GM19239 (cell line): ENCODE data around the gene C2CD2.

Experiments used
- DNase-seq: peaks from one replicate; pipeline ENCODE4 v3.0.0; 2011; ENCODE audit warnings: low spot score; ENCODE audit not compliant: insufficient read length
- FAIRE-seq: peaks from 2 replicates; lab custom pipeline; 2011; peaks lifted over from hg19 to GRCh38; lab: Jason Lieb, UNC

C2CD2 gene

DNA sequence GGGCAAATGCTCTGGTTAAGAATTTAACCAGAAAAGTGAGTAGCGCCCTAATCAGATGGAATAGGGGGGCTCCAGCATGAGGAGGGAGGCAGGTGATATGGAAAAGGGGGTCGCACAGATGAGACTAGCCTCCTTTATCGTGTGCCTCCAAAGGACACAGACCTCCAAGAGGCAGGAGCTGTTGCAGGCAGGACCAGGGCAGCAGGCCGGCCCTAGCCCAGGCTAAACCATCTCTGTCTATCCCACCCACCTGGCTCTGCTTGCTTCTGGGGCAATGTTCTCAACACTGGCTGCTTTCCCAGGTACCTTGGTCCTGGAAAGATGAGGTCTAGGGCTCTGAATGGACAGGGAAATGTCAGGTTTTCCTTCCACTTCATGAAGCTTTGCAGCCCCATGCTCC, 36.3 kb downstream of the C2CD2 start:
- no peak for DNase-seq
- FAIRE-seq, result no peak

- FAIRE-seq (no peak), DNase-seq (no peak)
These were observed 36.9 kb downstream of the C2CD2 start for GRCh38 chr21:41916888-41917433.

DNA sequence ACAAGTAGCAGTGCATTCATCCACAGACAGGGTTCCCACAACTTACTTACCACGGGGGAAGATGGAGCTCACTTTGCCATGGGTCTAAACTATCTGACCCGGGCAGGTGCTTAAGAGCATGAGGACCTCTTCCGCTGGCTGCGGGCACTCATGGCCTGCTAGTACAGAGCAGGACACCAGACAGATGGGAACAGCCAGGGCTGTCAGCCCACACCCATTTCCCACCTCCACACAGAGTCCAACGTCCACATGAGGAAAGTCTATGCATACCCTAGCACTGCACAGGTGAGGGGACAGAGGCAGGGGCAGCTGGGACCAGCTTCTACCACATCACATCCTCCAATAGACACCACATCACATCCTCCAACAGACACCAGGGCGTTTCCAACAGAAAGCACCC, 38.9 kb downstream of the C2CD2 start:
- no peak for FAIRE-seq
- DNase-seq, result no peak

DNA sequence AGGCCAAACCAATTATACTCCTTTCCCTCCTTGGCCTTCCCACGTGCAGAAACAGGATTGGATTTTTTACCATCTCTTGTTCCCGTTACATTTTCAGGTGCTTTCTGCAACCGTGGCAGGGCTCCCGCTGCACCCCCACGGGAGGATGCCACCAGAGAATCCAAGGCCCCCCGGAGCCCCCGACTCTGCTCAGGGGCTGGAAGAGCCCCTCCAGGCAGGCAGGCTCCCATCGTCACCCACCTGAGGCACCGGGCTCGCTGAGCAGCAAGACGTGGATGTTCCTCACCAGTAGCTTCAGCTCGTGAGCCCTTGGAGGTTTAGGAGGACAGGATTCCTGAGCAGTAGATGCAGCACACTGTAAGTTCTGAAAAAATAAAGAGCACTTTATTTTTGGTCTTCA, 39.5 kb downstream of the C2CD2 start:
- FAIRE-seq (no peak), DNase-seq (no peak)

DNA sequence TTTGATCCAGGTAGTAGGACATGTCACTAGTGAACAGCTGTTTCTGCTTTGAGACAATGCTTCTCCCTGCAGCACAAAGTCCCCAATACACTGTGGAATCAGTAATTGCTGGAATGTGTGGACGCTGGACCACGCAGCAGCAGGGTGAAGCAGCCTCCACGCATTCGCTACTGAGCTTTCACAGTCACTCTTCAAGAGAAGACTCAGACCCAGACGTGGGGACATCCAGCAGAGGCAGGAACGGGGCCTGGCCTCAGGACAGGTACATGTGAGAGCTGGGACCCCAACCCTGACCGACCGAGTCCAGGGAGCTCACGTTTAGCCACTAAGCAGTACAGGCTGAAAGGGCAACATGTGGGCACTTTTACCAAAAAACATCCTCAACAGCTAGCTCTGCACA, 40.6 kb downstream of the C2CD2 start:
- FAIRE-seq, result no peak
- no peak for DNase-seq

DNA sequence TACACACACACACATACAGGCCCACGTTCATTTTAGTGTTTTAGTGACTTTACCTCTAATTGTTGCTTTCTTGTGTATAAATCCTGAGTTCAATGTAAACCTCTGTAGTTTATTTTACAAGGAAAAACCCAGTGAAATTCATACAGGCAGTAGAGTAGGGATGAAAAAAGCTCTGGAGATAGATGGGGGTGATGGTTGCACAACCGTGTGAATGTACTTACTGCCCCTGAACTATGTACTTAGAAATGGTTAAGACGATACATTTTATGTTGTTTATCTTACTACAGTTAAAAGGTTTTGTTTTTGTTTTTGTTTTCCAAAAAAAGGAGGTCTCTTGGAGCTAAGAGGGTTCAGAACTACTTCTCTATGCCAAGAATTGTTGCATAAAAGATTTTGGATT, 45.0 kb downstream of the C2CD2 start:
- no peak for DNase-seq
- FAIRE-seq, result no peak

GRCh38 chr21:41907496-41908258, 46.1 kb downstream of the C2CD2 start:
- no peak for FAIRE-seq
- DNase-seq, result no peak

DNA sequence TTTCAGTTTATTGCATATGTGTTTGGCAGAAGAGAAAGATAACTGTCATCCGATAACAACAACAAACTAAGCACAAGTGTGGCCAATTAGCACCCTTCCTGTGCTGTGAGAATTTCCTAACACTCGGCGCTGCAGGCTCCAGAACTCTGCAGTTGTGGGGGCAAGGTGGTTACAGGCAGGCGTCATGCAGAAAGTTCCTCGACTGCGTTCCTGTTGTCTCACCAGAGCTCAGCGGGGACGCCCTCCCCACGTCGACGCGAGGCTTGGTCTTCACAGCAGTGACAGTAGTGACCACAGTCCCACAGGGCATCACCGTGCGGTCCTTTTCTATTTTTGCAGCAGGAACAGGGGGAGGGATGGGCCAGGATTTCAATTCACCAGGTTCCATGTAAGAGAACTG, 47.0 kb downstream of the C2CD2 start:
- FAIRE-seq (no peak), DNase-seq (no peak)

- no peak for FAIRE-seq
These were observed 50.1 kb downstream of the C2CD2 start for GRCh38 chr21:41903559-41904351.

DNA sequence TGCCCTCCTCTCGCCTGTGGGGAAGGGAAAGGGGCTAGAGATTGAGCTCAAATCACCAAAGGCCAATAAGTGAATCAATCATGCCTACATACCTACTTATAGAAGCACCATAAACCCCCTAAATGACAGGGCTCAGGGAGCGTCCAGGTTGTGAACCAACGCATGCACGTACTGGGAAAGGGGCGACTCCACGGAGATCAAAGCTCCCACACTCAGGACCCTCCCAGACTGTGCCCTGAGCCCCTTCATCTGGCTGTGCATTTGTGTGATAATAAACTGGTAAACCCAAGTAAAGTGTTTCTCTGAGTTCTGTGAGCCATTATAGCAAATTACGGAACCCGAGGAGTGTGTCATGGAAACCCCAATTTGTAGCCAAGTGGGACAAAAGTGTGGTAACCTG, 50.9 kb downstream of the C2CD2 start:
- FAIRE-seq, result no peak
- no peak for DNase-seq

More at GRCh38 chr21:41903559-41904351, 50.1 kb downstream of the C2CD2 start:
- no peak for DNase-seq

GRCh38 chr21:41901782-41902181, 52.0 kb downstream of the C2CD2 start:
- peak; percentile 28 for FAIRE-seq
- no peak for DNase-seq

GRCh38 chr21:41901099-41901498, 52.7 kb downstream of the C2CD2 start:
- peak; percentile 48 for FAIRE-seq
- DNase-seq, result no peak

DNA sequence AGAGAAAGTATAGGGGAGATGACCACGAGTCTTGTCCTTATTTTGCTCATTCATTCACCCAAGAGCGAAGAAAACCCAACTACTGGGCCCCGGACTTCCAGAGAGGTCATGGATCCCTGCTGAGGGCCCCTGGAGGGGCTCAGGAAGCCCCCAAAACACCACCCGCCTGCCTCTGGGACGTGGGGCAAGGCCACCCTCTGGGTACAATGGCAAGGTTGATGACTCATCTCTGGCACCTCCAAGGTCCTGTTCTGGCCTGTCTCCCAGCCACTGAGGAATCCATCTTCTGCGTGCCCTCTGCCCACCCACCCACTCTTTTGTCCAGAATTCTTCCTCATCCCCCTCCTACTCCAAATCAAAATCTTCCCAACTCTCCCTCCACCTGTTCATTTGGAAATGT, 53.4 kb downstream of the C2CD2 start:
- DNase-seq (no peak), FAIRE-seq (no peak)

DNA sequence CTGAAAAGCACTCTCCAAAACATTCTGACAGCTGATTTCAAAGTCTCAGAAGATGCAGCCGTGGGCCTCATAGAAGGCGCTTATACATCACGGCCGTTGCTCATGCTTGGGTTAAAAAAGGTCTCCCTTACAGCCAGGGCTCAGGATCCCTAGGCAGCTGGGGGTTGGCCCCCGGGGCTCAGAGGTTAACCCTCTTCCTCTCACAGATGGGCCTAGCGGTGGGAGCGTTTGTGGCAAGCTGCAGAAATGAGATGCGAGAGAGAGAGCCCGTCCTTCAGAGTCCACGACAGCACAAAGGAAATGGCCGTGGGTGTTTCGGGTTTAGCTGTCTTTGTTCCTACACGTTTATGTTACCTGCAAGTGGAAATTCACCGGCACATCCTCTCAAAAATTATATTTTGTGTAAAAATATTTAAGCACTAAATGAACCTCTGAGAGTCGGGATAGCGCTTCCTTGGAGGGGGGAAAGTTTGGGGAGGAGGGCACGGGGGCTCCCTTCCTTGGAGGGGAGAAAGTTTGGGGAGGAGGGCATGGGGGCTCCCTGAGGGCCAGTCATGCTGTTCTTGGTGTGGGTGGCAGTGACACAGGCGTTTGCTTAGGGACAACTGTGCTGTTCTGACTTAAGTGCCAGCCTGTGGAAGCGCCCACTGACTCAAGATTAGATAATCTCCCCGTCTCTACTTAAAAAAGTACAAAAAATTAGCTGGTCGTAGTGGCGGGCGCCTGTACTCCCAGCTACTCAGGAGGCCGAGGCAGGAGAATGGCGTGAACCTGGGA, 54.2 kb downstream of the C2CD2 start:
- FAIRE-seq, result no peak

GRCh38 chr21:41898998-41899397, 54.8 kb downstream of the C2CD2 start:
- no peak for FAIRE-seq
- no peak for DNase-seq

More for the DNA sequence above, 54.2 kb downstream of the C2CD2 start:
- DNase-seq, result no peak

DNA sequence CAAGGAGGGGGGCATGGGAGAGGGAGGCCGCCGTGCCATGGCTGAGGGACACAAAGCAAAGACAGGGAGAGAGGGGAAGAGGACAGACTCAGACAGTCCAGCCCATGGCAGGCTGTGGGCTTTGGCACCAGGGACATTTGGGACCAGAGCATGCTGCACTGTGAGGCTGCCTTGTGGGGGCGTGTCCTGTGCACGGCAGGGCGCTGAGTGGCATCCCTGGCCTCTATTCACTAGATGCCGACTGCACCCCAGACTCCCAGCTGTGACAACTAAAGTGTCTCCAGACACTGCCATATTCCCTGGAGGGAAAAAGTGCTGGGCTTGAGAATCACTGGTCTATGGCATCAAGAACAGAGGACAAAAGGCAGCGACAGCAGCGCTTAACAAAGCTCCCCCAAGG, 56.1 kb downstream of the C2CD2 start:
- FAIRE-seq (no peak), DNase-seq (no peak)

DNA sequence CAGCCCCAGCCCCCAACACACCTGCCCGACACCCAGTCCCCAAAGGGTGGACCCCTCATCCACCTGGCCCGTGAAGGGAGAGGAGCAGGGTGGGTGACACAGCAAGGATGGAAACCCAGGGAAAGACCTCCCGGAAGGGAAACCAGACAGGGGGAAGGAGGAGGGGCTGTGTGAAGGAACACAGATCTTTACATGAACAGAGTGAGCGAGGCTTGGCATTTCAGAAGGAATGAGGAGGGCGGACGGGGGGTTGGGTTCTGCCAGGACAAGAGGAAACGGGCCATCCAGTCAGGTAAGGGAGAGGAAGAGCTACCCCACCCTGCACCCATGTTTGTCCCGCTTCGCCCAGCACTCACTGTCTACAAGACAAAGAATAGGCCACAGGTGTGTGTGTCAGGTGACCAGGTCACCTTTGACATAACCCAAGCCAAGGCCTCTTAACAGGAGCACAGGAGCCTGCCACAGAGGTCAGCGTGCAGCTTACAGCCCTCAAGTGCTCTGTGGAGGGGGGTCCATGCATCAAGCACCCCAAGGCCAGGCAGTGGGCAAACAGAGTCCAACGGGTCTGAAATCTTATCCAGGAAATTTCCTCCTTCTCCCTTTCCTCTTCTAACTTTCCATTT, 56.7 kb downstream of the C2CD2 start:
- no peak for FAIRE-seq
- no peak for DNase-seq

DNA sequence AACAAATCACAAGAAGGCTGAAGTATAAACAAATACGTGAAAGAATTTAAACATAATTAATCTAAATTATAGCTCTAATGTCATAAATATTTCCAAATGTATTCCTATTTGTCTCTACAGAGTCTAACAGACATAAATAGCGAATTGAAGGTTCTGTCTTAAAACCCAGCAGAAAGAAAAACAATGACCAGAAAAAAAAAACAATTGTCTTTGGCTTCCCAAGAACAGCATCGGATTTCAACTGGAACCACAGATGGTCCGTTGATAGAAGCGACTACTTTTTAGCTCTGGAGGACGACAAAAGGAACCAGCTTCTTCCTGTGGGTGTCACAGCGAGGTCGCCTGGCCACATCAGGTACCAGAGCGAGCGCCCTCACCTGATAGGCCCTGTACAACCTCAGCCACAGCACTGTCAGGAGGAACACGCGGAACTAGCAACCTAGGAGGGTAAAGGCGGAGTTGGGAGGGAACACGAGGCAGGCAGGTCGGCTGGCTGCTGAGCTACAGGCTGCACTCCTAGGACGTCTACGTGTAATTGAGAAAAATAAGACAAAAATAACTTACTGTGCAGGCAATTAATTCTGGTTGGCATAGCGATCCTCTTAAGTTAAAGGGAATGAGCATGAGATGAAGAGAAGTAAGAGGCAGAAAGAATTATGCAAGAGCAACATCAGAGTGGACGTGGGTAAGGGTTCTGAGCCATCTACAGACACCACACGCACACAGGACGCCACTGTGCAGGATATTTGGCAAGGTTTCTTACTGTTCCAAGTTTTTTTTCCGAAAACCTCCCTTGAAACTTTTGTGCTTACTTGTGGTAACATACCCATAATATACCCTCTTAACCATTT, 58.0 kb downstream of the C2CD2 start:
- peak; percentile 35 for FAIRE-seq
- peak; percentile 40 for DNase-seq

DNA sequence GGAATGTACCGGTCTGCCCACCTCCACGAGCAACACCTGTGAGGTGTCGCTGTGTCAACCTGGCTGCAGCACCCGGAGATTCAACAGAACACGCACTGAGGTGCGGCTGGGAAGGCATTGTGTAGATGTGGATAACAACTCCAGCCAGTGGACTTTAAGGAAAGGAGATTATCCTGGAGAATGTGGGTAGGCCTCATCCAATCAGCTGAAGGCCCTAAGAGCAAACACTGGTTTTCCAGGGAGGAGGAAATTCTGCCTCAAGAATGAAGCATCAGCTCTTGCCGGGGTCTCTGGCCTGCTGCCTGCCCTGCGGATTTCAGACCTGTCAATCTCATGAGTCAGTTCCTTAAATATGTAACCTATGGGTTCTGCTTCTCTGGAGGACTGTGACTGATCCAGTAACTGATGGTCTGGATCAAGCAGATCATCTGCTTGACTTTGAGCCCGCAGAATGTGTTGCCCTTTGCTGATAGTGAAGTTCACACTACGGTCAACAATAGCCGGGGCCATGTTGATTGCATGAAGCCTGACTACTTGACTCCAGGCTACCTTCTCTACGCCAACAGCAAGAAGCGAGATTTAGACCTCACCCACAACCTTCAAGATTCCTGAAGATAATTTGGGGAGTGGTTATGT, 58.8 kb downstream of the C2CD2 start:
- FAIRE-seq (no peak), DNase-seq (no peak)
